SK-N-SH (cell line): Measurements from ENCODE around the gene CYP2C18.

Experiments used
- ELF1 ChIP-seq: IDR thresholded peaks from 2 replicates; pipeline ENCODE4 v1.4.0; 2012
- EP300 ChIP-seq, 2 experiments: IDR thresholded peaks; 2 replicates each; pipeline versions ENCODE4 v1.4.0 to v1.6.1; 2012; ENCODE audit warnings: borderline replicate concordance in 1 of 2, low read depth in 1 of 2, low read length in 1 of 2
- EZH2phosphoT487 ChIP-seq: fragments of 200-600 bp; sonication (generic); IDR thresholded peaks from 2 replicates; pipeline ENCODE4 v1.6.1; 2017; ENCODE audit warnings: low read depth, mixed run types, mild to moderate bottlenecking, antibody characterized with exemption, moderate library complexity, borderline replicate concordance
- FOXM1 ChIP-seq: IDR thresholded peaks from 2 replicates; pipeline ENCODE4 v1.4.0; 2012; ENCODE audit warnings: low read depth, mild to moderate bottlenecking
- GABPA ChIP-seq: IDR thresholded peaks from 2 replicates; pipeline ENCODE4 v1.4.0; 2012; ENCODE audit warnings: low read depth, mild to moderate bottlenecking
- MEF2A ChIP-seq: IDR thresholded peaks from 2 replicates; pipeline ENCODE4 v1.4.0; 2012; ENCODE audit warnings: low read depth, borderline replicate concordance
- MXI1 ChIP-seq: IDR thresholded peaks from 2 replicates; pipeline ENCODE4 v1.6.1; 2012; ENCODE audit warnings: mild to moderate bottlenecking, low read depth, low read length, improper control_type of control experiment
- RXRA ChIP-seq: IDR thresholded peaks from 2 replicates; pipeline ENCODE4 v1.4.0; 2012; ENCODE audit warnings: low read depth, mild to moderate bottlenecking, borderline replicate concordance
- TAF1 ChIP-seq: IDR thresholded peaks from 2 replicates; pipeline ENCODE4 v1.6.1; 2012; ENCODE audit warnings: low read depth, mild to moderate bottlenecking, low read length, moderate library complexity, borderline replicate concordance
- YY1 ChIP-seq: IDR thresholded peaks from 2 replicates; pipeline ENCODE4 v1.4.0; 2012; ENCODE audit warnings: low read depth, mild to moderate bottlenecking
- TF ChIP-seq, protein P1 (sequence below): fragments of 200-600 bp; sonication (generic); IDR thresholded peaks from 2 replicates; pipeline ENCODE4 v1.6.1; 2017; ENCODE audit warnings: antibody characterized with exemption, mild to moderate bottlenecking, moderate library complexity
- TF ChIP-seq, protein P2 (sequence below): IDR thresholded peaks from 2 replicates; pipeline ENCODE4 v1.4.0; 2012; ENCODE audit warnings: low read depth, borderline replicate concordance
- TF ChIP-seq, protein P3 (sequence below): fragments of 150-350 bp; IDR thresholded peaks from 2 replicates; pipeline ENCODE4 v1.6.1; 2016; ENCODE audit warnings: mild to moderate bottlenecking, low read depth, low read length
- TF ChIP-seq, protein P4 (sequence below): IDR thresholded peaks from 2 replicates; pipeline ENCODE4 v1.4.0; 2012; ENCODE audit warnings: low read depth

DNA sequence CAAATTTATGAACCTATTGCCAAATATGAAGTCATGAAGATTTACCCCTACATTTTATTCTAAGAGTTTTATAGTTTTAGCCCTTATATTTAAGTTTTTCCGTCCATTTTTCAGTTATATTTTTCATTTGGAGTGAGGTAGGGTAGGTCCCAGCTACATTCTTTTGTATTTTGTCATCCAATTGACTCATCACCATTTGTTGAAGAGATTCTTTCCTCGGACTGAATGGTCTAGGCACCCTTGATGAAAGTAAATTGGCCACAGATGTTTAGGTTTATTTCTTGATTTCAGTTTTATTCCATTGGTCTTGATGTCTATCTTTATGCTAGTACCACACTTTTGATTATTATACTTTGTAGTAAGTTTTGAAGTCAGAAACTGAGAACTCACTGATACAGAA is 101.7 kb downstream of the CYP2C18 start:
- TF ChIP-seq, protein P1, sequence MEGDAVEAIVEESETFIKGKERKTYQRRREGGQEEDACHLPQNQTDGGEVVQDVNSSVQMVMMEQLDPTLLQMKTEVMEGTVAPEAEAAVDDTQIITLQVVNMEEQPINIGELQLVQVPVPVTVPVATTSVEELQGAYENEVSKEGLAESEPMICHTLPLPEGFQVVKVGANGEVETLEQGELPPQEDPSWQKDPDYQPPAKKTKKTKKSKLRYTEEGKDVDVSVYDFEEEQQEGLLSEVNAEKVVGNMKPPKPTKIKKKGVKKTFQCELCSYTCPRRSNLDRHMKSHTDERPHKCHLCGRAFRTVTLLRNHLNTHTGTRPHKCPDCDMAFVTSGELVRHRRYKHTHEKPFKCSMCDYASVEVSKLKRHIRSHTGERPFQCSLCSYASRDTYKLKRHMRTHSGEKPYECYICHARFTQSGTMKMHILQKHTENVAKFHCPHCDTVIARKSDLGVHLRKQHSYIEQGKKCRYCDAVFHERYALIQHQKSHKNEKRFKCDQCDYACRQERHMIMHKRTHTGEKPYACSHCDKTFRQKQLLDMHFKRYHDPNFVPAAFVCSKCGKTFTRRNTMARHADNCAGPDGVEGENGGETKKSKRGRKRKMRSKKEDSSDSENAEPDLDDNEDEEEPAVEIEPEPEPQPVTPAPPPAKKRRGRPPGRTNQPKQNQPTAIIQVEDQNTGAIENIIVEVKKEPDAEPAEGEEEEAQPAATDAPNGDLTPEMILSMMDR, result no peak
- TF ChIP-seq, protein P2, sequence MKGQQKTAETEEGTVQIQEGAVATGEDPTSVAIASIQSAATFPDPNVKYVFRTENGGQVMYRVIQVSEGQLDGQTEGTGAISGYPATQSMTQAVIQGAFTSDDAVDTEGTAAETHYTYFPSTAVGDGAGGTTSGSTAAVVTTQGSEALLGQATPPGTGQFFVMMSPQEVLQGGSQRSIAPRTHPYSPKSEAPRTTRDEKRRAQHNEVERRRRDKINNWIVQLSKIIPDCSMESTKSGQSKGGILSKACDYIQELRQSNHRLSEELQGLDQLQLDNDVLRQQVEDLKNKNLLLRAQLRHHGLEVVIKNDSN, result no peak
- TF ChIP-seq RXRA (no peak), MXI1 (no peak), TAF1 (no peak), FOXM1 (no peak), EP300 (IDR thresholded peaks at IDR 0.05; ENCODE audit: borderline replicate concordance in 1 of 2, low read depth in 1 of 2, low read length in 1 of 2) (no peak), GABPA (no peak), ELF1 (no peak), YY1 (no peak), EZH2phosphoT487 (no peak), MEF2A (no peak)
- TF ChIP-seq, protein P3, sequence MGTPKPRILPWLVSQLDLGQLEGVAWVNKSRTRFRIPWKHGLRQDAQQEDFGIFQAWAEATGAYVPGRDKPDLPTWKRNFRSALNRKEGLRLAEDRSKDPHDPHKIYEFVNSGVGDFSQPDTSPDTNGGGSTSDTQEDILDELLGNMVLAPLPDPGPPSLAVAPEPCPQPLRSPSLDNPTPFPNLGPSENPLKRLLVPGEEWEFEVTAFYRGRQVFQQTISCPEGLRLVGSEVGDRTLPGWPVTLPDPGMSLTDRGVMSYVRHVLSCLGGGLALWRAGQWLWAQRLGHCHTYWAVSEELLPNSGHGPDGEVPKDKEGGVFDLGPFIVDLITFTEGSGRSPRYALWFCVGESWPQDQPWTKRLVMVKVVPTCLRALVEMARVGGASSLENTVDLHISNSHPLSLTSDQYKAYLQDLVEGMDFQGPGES, result no peak
- TF ChIP-seq, protein P4, sequence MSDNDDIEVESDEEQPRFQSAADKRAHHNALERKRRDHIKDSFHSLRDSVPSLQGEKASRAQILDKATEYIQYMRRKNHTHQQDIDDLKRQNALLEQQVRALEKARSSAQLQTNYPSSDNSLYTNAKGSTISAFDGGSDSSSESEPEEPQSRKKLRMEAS, result no peak
